Measurements from ENCODE around the gene CRTC1.
"Not testable (repeated sequence)": the region's sequence is repeated elsewhere in the genome, so short reads cannot be mapped to it uniquely, and the experiment has no call there.

The CRTC1 gene

DNA sequence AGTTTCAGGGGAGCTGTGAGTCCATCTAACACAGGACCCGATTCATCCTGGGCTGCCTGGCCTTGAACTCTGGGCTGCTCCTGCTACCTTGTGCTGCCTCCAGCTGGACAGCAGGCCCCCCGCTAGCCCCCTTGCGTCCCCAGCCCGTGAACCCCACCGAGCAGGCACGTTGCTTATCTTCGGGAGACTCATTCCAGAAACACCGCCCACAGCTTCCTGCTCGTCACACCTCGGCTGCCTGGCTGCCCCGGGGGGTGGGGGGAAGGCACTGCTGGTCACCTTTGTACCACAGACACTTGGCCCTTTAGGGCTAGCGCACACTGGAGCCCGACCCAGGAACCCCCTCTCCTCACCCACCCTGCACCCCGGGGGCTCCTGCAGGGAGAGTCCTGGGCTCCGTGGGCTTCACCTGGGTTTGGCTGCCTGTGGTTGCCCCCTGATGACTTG, 48.1 kb downstream of the CRTC1 start:
- TF ChIP-seq, protein P1, sequence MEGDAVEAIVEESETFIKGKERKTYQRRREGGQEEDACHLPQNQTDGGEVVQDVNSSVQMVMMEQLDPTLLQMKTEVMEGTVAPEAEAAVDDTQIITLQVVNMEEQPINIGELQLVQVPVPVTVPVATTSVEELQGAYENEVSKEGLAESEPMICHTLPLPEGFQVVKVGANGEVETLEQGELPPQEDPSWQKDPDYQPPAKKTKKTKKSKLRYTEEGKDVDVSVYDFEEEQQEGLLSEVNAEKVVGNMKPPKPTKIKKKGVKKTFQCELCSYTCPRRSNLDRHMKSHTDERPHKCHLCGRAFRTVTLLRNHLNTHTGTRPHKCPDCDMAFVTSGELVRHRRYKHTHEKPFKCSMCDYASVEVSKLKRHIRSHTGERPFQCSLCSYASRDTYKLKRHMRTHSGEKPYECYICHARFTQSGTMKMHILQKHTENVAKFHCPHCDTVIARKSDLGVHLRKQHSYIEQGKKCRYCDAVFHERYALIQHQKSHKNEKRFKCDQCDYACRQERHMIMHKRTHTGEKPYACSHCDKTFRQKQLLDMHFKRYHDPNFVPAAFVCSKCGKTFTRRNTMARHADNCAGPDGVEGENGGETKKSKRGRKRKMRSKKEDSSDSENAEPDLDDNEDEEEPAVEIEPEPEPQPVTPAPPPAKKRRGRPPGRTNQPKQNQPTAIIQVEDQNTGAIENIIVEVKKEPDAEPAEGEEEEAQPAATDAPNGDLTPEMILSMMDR (IDR thresholded peaks at IDR 0.05; ENCODE audit: low read depth, low read length): no peak
- DNase-seq (ENCODE audit: extremely low read depth, low read depth): no peak

- peak; percentile 40 for DNase-seq (ENCODE audit: extremely low read depth, low read depth)
- TF ChIP-seq, protein P1 (IDR thresholded peaks at IDR 0.05; ENCODE audit: low read depth, low read length): no peak
Observed at GRCh38 chr19:18733196-18733647, 49.7 kb downstream of the CRTC1 start.

DNA sequence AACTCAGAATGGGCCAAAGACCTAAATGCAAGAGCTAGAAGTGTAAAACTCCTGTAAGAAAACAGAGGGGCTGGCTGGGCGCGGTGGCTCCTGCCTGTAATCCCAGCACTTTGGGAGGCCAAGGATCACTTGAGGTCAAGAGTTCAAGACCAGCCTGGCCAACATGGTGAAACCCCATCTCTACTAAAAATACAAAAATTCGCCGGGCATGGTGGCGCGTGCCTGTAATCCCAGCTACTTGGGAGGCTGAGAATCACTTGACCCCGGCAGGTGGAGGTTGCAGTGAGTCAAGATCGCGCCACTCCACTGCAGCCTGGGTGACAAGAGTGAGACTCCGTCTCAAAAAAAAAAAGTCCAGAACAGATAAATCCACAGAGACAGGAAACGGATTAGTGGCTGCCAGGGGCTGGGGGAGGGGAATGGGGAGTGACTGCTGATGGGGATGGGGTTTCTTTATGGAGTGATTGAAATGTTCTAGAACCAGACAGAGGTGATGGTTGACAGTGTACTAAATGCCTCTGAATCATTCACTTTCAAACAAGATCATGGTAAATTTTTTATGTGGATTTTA, 50.4 kb downstream of the CRTC1 start:
- not testable (repeated sequence) for DNase-seq (ENCODE audit: extremely low read depth, low read depth)

DNA sequence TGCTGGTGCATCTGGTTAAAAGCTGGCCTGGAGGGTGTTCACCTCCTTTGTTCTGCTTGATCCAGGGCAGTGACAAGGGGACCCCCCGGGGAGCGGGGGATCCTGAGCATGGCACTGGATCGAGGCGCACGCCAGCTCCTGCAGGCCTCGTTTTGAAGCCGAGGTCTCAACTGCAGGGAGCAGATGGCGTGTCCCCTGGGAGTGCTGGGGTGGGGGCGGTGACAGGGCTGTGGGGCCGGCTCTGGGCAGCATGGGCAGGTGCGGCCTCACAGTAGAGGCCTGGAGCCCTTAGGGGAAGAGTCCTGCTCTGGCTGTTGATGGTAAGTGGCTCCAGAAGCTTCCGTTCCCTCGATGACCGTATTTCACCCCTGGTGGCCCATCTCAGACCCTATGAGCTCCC, 51.8 kb downstream of the CRTC1 start:
- TF ChIP-seq, protein P1 (IDR thresholded peaks at IDR 0.05; ENCODE audit: low read depth, low read length): no peak

GRCh38 chr19:18735752-18736151, 52.3 kb downstream of the CRTC1 start:
- DNase-seq (ENCODE audit: extremely low read depth, low read depth): no peak
- TF ChIP-seq, protein P1 (IDR thresholded peaks at IDR 0.05; ENCODE audit: low read depth, low read length): no peak

More for the DNA sequence above, 51.8 kb downstream of the CRTC1 start:
- no peak for DNase-seq (ENCODE audit: extremely low read depth, low read depth)

- no peak for DNase-seq (ENCODE audit: extremely low read depth, low read depth)
- TF ChIP-seq, protein P1 (IDR thresholded peaks at IDR 0.05; ENCODE audit: low read depth, low read length): no peak
Observed at GRCh38 chr19:18736415-18737336, 53.2 kb downstream of the CRTC1 start.

- TF ChIP-seq, protein P1 (IDR thresholded peaks at IDR 0.05; ENCODE audit: low read depth, low read length): no peak
- DNase-seq (ENCODE audit: extremely low read depth, low read depth): no peak
Observed at GRCh38 chr19:18737337-18737953, 54.0 kb downstream of the CRTC1 start.

Measured in AG09319 (cell line).